HG03520 (cell line): ENCODE results near the gene QKI.
"Not testable (repeated sequence)": the region's sequence is repeated elsewhere in the genome, so short reads cannot be mapped to it uniquely, and the experiment has no call there.

Experiments
- ATAC-seq: cut with Tn5 transposase; IDR thresholded peaks from one replicate; pipeline ENCODE4 v1.9.1; 2021; ENCODE audit warnings: mild to moderate bottlenecking, moderate library complexity; ENCODE audit not compliant: unreplicated experiment

The QKI gene

GRCh38 chr6:163571730-163572129 is 157.2 kb downstream of the QKI start:
- no peak for ATAC-seq

DNA sequence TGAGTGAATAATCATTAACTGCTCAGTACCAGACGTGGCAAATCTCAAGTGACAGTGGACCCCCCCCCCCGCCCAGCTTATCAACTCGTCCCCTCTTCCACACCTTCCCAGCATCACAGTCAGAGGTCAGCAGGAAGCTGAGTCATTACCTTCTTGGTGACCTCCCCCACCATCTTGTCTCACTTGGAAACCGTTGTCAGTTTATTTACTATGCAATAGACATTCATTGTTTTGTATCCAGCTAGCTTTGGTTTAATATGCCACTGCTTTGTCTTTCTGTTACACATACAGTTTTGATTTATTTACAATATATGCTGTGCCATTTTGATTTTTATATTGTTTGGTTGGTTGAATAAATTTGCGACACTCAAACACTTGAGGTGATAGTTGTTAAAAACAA is 158.1 kb downstream of the QKI start:
- ATAC-seq: no peak

- no peak for ATAC-seq
These were observed 159.1 kb downstream of the QKI start for GRCh38 chr6:163573503-163574179.

- no peak for ATAC-seq
These were observed 161.6 kb downstream of the QKI start for GRCh38 chr6:163576114-163576513.

DNA sequence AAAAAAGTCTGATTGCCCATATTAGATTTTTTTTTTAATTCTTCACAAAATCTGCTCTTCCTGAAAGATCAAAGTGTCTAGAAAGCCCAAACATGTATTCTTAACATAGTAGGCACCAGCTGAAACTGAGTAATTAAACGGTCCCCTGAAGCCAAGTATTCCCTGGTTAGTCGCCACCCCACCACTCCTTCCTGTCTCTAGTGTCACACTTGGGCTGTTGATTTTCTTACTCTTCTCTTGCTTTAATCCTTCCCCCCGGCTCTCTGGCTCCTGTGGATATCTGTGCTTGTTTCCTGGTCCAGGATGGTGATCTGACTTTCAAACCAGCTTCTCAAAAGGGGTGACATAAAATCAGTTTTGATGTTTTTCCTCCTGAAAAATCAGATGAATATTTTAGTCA is 162.9 kb downstream of the QKI start:
- no peak for ATAC-seq

GRCh38 chr6:163579111-163579879 is 164.8 kb downstream of the QKI start:
- no peak for ATAC-seq

- no peak for ATAC-seq
These were observed 165.4 kb downstream of the QKI start for GRCh38 chr6:163579880-163580295.

DNA sequence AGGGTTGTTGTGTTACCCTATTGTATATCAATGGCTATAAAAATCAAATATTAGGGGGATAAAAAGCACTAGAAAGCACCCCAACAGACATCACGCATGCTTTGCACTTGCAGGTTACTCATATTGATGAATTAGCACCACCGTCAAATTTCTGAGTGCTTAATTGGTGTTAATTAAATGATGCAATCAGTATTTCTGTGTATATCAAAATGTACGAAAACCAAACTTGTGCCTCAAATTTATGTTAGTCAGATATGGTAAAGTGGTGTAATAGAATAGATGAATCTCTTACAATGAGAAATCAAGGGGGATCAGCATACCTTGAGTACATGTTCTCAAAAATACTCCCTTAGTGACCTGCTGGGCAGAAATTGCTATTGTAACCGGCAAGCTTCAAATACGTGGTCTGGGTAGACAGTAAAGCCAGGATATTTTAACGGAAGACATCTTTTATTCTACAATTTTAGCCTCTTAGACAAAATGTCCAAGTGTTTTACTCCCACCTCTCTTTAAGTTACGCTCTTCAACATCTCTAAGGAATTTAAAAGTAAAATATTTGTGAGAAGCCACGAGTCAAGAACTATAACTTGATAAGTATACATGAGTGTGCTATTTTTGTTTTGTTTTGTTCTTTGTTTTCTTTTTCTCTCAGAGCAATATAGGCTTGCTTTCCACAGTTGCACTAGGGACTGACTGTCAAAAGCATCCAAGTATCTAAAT is 166.0 kb downstream of the QKI start:
- ATAC-seq: no peak

DNA sequence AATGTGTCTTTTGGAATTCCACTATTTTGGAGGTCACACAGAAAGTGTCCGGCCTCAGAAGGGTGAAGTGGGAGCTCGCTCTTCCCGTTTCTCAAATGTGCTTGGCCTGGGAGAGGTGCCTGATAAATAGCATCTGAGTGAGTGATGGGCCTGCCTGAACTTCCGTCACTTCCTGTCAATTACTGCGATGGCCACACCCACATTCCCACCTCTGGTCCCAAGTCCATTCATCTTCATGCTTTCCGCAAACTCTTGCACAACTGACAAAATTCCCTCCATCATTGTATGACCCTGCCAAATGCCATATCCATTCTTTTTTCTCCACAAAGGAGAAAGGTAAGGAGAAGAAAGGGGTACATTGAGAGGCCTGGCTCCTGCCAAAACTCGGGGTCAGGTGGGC is 169.0 kb downstream of the QKI start:
- ATAC-seq: no peak

DNA sequence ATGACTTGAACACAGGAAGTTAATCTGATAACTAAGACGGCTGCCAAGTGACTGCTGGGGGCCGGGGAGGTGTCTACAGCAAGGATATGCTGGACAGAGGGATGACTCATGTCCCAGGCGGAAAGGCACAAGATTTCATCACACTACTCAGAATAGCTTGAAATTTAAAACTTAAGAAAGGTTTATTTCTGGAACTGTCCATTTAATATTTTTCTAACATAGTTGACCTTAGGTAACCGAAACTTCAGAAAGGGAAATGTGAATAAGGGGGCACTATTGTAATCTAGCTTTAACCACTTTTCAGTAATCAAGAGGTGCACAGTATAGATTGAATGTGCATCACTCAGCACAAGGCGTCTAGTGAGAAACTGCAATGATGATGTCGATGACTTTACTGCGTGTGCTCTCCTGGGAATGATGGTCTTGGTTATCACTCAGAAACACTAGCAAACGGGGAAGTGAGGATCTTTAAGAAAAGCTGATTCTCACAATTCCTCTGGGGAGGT is 171.5 kb downstream of the QKI start:
- ATAC-seq: no peak

- no peak for ATAC-seq
These were observed 172.4 kb downstream of the QKI start for GRCh38 chr6:163586888-163587287.

DNA sequence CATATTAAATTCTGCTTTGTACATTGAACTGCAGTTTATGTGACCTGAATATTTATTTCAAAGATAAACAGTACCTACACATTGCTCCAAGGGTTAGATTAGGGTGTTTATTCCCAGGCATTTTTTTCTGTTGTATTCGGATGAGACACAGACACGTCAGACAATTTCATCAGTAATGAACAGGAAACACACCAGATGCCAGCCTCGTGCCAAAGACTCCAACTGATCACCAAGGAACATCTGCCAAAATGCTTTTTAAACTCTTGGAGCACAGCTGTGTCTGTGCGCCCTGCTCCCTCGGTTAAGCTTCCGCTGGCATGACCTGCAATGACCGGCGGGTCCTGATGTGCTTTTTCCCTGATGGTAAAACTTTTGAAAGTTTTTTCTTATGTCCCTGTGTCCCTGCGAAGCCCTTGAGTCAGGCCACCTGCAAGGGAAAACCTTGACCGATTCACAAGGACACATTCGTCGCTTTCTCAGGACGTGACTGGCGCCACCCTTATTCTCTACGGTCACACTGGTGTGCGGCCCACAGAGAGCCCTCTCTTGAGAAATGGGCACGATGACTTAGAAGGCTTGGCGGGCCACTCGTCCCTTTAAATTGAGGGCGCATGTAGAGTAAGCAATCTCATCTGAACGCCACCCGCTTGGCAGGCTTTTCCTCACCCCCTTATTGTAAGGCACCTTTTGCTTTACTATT is 173.9 kb downstream of the QKI start:
- no peak for ATAC-seq

DNA sequence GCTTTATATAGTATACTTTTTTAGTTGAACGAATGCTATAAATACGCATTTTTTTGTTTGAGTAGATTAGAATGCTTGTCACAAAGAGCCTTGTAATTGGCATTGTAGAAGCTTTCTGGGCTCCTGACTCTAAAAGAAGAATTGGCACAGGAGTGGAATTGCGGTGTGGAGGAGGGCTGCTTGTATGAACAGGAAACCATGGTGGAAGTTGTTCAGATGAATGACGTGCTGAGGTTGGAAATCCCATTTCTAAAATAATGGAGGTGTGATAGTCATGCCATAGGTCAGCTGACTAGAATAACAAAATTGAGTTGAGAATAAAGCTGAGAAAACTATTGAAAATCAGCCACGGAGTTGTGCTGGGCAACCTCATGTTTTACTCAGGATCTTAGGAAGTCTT is 174.9 kb downstream of the QKI start:
- ATAC-seq: no peak

DNA sequence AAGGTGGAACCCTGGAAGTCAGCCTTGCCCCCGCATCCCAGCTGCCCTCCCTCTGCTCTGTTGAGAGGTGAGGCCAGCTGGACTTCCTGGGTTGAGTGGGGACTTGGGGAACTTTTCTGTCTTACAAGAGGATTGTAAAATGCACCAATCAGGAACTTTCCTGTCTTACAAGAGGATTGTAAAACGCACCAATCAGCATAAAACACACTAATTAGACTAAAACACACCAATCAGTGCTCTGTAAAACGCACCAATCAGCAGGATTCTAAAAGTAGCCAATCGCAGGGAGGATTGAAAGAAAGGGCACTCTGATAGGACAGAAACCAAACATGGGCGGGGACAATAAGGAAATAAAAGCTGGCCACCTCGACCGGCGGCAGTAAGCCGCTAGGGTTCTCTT is 175.6 kb downstream of the QKI start:
- not testable (repeated sequence) for ATAC-seq

DNA sequence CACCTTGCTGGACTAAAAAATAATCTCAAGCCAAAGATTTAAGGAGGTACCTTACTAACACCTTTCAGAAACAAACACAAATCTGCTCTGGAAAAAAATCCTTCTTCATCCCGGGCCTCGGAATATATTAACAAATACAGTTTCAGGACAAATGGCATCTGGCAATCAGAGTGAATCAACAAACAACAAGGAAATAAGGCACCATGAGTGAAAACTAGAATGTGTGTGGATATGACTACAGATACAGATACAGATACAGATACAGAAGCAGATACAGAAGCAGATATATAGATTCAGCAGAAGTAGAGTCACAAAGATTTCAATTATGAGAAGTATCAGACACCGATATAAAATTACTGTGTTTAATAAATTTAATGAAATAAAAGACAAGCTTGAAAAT is 178.4 kb downstream of the QKI start:
- ATAC-seq: no peak

- ATAC-seq: no peak
These were observed 181.7 kb downstream of the QKI start for GRCh38 chr6:163596174-163596573.

- ATAC-seq: no peak
These were observed 184.6 kb downstream of the QKI start for GRCh38 chr6:163599136-163599535.

GRCh38 chr6:163599684-163600083 is 185.2 kb downstream of the QKI start:
- ATAC-seq: no peak

- no peak for ATAC-seq
These were observed 185.8 kb downstream of the QKI start for GRCh38 chr6:163600331-163600730.

- no peak for ATAC-seq
These were observed 186.3 kb downstream of the QKI start for GRCh38 chr6:163600781-163601180.

- no peak for ATAC-seq
These were observed 188.3 kb downstream of the QKI start for GRCh38 chr6:163602851-163603250.
